ENCODE results near the gene RAB4A.

DNA sequence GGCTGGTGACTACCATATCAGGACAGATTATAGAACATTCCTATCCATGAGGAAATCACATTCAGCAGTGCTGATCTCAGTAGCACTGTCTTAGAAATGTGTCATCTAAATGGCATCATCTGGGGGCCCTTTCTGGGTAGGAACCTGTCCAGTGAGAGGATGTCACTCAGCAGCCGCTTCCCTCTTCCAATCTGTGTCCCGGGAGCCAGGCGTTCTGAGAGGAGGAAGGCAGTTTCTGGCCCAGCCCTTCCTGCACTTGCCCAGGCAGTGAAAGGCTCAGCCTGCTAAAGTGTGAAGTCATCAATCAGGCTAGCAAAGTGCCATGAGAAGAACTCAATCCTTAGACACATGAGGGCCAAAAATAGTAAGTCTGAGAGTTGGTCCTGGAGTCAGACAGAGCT lies 25.6 kb downstream of the RAB4A start:
- TF ChIP-seq, protein P1, sequence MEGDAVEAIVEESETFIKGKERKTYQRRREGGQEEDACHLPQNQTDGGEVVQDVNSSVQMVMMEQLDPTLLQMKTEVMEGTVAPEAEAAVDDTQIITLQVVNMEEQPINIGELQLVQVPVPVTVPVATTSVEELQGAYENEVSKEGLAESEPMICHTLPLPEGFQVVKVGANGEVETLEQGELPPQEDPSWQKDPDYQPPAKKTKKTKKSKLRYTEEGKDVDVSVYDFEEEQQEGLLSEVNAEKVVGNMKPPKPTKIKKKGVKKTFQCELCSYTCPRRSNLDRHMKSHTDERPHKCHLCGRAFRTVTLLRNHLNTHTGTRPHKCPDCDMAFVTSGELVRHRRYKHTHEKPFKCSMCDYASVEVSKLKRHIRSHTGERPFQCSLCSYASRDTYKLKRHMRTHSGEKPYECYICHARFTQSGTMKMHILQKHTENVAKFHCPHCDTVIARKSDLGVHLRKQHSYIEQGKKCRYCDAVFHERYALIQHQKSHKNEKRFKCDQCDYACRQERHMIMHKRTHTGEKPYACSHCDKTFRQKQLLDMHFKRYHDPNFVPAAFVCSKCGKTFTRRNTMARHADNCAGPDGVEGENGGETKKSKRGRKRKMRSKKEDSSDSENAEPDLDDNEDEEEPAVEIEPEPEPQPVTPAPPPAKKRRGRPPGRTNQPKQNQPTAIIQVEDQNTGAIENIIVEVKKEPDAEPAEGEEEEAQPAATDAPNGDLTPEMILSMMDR (IDR thresholded peaks at IDR 0.05), result no peak
- TF ChIP-seq POLR2A (IDR thresholded peaks at IDR 0.05), result no peak

Data from esophagus squamous epithelium (tissue), 4 donors.